ENCODE results near the gene EHD1. TPM values are rescaled to one million over a fixed set of nuclear protein-coding genes. Genes with fewer than 3 reads are reported as not detected.
A peak's percentile ranks its signal among the peaks of the same experiment; 100 is the strongest.

EHD1 gene
- total RNA-seq, 4 donors from 2014 or later, result 47.8 to 85.4 (median 76.8) TPM

GRCh38 chr11:64864473-64865285 is 13.7 kb downstream of the EHD1 start:
- DNase-seq (ENCODE audit: low spot score in 2 of 2), result no peak
- Histone ChIP-seq H3K4me1 (peaks cover 68% of the 10 kb centered on the region), H3K36me3 (peaks cover 4% of the 10 kb centered on the region), H3K4me3 (peak overlapping the region; percentile 13), H3K9me3 (no peaks in the 10 kb centered on the region), H3K27me3 (no peaks in the 10 kb centered on the region), H3K27ac (peak overlapping the region; percentile 82)
- TF ChIP-seq POLR2A (IDR thresholded peaks at IDR 0.05) (no peak), POLR2AphosphoS5 (IDR thresholded peaks at IDR 0.05) (no peak)
- 32% methylated on average over 11 of the region's 18 CpGs for WGBS

GRCh38 chr11:64864135-64864472 is 14.3 kb downstream of the EHD1 start:
- no peaks in the 10 kb centered on the region for H3K27me3 ChIP-seq
- H3K9me3 ChIP-seq, result no peaks in the 10 kb centered on the region
- 33% methylated on average over 4 of the region's 9 CpGs for WGBS
- no peak for TF ChIP-seq EP300 (IDR thresholded peaks at IDR 0.05)
- no peak for TF ChIP-seq CTCF (IDR thresholded peaks at IDR 0.05)
- no peak for TF ChIP-seq POLR2A (IDR thresholded peaks at IDR 0.05)
- TF ChIP-seq POLR2AphosphoS5 (IDR thresholded peaks at IDR 0.05), result no peak
- peak overlapping the region; percentile 13 for H3K4me3 ChIP-seq
- peaks cover 68% of the 10 kb centered on the region for H3K4me1 ChIP-seq
- H3K27ac ChIP-seq, result peak overlapping the region; percentile 82
- DNase-seq (ENCODE audit: low spot score in 2 of 2), result no peak
- H3K36me3 ChIP-seq, result peaks cover 10% of the 10 kb centered on the region

GRCh38 chr11:64863391-64864060 is 14.9 kb downstream of the EHD1 start:
- DNase-seq (ENCODE audit: low spot score in 2 of 2), result no peak
- no peak overlapping the region for H3K4me3 ChIP-seq
- no peak for TF ChIP-seq CTCF (IDR thresholded peaks at IDR 0.05)
- no peak for TF ChIP-seq POLR2A (IDR thresholded peaks at IDR 0.05)
- TF ChIP-seq EP300 (IDR thresholded peaks at IDR 0.05), result no peak
- no peak for TF ChIP-seq POLR2AphosphoS5 (IDR thresholded peaks at IDR 0.05)
- peaks cover 68% of the 10 kb centered on the region for H3K4me1 ChIP-seq
- H3K27ac ChIP-seq, result peak overlapping the region; percentile 82
- no peaks in the 10 kb centered on the region for H3K27me3 ChIP-seq
- WGBS, result 48% methylated on average over 10 of the region's 23 CpGs
- no peaks in the 10 kb centered on the region for H3K9me3 ChIP-seq
- H3K36me3 ChIP-seq, result peaks cover 15% of the 10 kb centered on the region

- H3K9me3 ChIP-seq, result no peaks in the 10 kb centered on the region
- no peak overlapping the region for H3K4me3 ChIP-seq
- H3K27ac ChIP-seq, result peak overlapping the region; percentile 82
- no peak for TF ChIP-seq CTCF (IDR thresholded peaks at IDR 0.05)
- no peak for TF ChIP-seq POLR2AphosphoS5 (IDR thresholded peaks at IDR 0.05)
- TF ChIP-seq EP300 (IDR thresholded peaks at IDR 0.05), result no peak
- TF ChIP-seq POLR2A (IDR thresholded peaks at IDR 0.05), result no peak
- H3K36me3 ChIP-seq, result peaks cover 18% of the 10 kb centered on the region
- H3K4me1 ChIP-seq, result peaks cover 64% of the 10 kb centered on the region
- WGBS, result 46% methylated on average over 9 of the region's 9 CpGs
- no peak for DNase-seq (ENCODE audit: low spot score in 2 of 2)
- no peaks in the 10 kb centered on the region for H3K27me3 ChIP-seq
Observed at GRCh38 chr11:64862987-64863390, 15.4 kb downstream of the EHD1 start.

GRCh38 chr11:64861227-64861975 is 17.0 kb downstream of the EHD1 start:
- TF ChIP-seq POLR2AphosphoS5 (IDR thresholded peaks at IDR 0.05), result no peak
- TF ChIP-seq EP300 (IDR thresholded peaks at IDR 0.05), result no peak
- TF ChIP-seq POLR2A (IDR thresholded peaks at IDR 0.05), result no peak
- no peak for TF ChIP-seq CTCF (IDR thresholded peaks at IDR 0.05)
- peaks cover 72% of the 10 kb centered on the region for H3K4me1 ChIP-seq
- DNase-seq (ENCODE audit: low spot score in 2 of 2), result no peak
- no peak overlapping the region for H3K27ac ChIP-seq
- 91% methylated on average over 6 of the region's 6 CpGs for WGBS
- H3K9me3 ChIP-seq, result no peaks in the 10 kb centered on the region
- H3K27me3 ChIP-seq, result no peaks in the 10 kb centered on the region
- no peak overlapping the region for H3K4me3 ChIP-seq
- H3K36me3 ChIP-seq, result peaks cover 18% of the 10 kb centered on the region
